OCI-LY3 (cell line): ENCODE measurements around the gene RNU6-1.

Source experiments
- CTCF ChIP-seq: fragments of 200-600, 300-600 bp; sonication (generic); IDR thresholded peaks from 2 replicates; pipeline ENCODE4 v1.5.1; 2014; ENCODE audit warnings: antibody characterized with exemption, low read length, low read depth
- EZH2phosphoT487 ChIP-seq: fragments of 200-600 bp; shearing (Covaris generic); IDR thresholded peaks from 2 replicates; pipeline ENCODE4 v1.6.1; 2018; ENCODE audit warnings: antibody characterized with exemption, mixed run types, low read depth

GRCh38 chr15:67865331-67865730 lies 25.5 kb upstream of the RNU6-1 start:
- TF ChIP-seq CTCF (no peak), EZH2phosphoT487 (no peak)
